PFSK-1 (cell line): Measurements from ENCODE around the gene BCAP29.

Source experiments
- FOXP2 ChIP-seq: optimal IDR thresholded peaks from 2 replicates; pipeline ENCODE3; 2011; ENCODE audit warnings: borderline replicate concordance, control low read depth, inconsistent platforms; ENCODE audit not compliant: insufficient read depth; ENCODE audit errors: extremely low read length, extremely low read depth
- POLR2AphosphoS5 ChIP-seq: IDR thresholded peaks from 2 replicates; pipeline ENCODE4 v1.6.1; 2012; ENCODE audit warnings: low read depth, mild to moderate bottlenecking, control low read depth, low read length, moderate library complexity
- REST ChIP-seq, 2 experiments: IDR thresholded peaks; 2 replicates each; pipeline versions ENCODE4 v1.6.1 to v1.8.0; 2011 to 2012; ENCODE audit warnings: low read depth in 2 of 2, low read length in 2 of 2, control low read depth in 1 of 2, inconsistent platforms in 1 of 2, mild to moderate bottlenecking in 1 of 2, moderate library complexity in 1 of 2; ENCODE audit not compliant: insufficient read depth in 1 of 2
- SIN3A ChIP-seq: IDR thresholded peaks from 2 replicates; pipeline ENCODE4 v1.6.1; 2012; ENCODE audit warnings: mild to moderate bottlenecking, low read length, moderate library complexity, borderline replicate concordance; ENCODE audit not compliant: insufficient read depth
- TAF1 ChIP-seq: IDR thresholded peaks from 2 replicates; pipeline ENCODE4 v1.6.1; 2012; ENCODE audit warnings: low read length, control low read depth, borderline replicate concordance; ENCODE audit not compliant: insufficient read depth

The BCAP29 gene

DNA sequence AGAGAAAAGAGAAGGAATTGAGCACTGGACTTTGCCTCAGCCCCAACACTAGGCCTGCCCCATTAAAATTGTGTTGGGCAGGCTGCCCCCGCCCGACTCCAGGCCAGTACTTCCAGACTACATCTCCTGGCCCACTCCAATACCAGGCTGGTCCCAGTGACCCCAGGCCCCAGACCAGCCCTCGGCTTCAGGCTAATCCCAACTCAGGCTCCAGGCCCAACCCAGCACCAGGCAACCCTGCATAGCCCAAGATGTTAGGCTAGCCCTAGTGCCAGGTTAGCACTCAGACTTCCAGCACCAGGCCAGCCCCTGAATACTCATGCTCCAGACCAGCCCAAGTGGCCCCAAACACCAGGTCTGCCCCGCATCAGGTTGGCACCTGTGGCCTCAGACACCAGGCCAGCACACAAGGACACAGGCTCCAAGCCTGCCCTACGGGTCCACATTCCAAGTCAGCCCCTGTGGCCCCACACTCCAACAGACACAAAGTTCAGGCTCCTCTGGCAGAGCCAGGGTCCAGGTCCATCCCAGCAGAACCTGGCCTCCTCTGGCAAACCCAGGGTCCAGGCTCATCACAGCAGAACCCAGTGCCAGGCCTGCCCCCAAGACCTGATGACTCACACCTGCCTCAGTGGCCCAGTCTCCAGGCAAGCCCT is 36.6 kb upstream of the BCAP29 start:
- TF ChIP-seq FOXP2 (no peak), REST (IDR thresholded peaks at IDR 0.05; ENCODE audit: insufficient read depth in 1 of 2, low read depth in 2 of 2, low read length in 2 of 2) (no peak), SIN3A (no peak), POLR2AphosphoS5 (no peak), TAF1 (no peak)

DNA sequence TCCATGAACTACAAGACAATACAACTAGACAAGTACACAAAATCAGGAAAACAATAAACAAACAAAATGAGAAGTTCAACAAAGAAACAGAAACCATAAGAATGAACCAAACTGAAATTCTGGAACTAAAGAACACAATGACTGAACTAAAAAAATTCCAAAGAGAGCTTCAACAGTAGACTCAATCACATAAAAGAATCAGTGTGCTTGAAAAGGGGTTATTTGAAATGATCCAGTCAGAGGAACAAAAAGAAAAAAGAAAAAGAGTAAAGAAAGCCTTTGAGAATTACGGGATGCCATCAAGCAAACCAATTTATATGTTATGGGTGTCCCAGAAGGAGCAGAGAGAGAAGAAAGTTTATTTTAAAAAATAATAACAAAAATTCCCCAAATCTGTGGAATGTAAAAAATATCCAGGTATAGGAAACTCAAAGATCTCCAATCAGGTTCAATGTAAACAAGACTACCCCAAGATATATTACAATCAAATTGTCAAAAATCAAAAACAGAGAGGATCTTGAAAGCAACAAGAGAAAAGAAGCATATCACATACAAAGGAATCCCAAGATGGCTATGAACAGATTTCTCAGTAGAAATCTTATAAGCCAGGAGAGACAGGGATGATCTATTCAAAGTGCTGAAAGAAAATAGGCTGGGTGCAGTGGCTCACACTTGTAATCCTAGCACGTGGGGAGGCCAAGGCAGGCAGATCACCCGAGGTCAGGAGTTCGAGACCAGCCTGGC is 35.0 kb upstream of the BCAP29 start:
- TF ChIP-seq FOXP2 (no peak), POLR2AphosphoS5 (no peak), TAF1 (no peak), SIN3A (no peak), REST (IDR thresholded peaks at IDR 0.05; ENCODE audit: insufficient read depth in 1 of 2, low read depth in 2 of 2, low read length in 2 of 2) (no peak)

GRCh38 chr7:107551936-107552335 is 28.1 kb upstream of the BCAP29 start:
- TF ChIP-seq TAF1 = no peak

GRCh38 chr7:107555893-107556292 is 24.2 kb upstream of the BCAP29 start:
- no peak for TF ChIP-seq SIN3A
- no peak for TF ChIP-seq REST (IDR thresholded peaks at IDR 0.05; ENCODE audit: insufficient read depth in 1 of 2, low read depth in 2 of 2, low read length in 2 of 2)
- no peak for TF ChIP-seq FOXP2
- no peak for TF ChIP-seq TAF1
- TF ChIP-seq POLR2AphosphoS5 = no peak

- no peak for TF ChIP-seq POLR2AphosphoS5
- TF ChIP-seq FOXP2 = no peak
- TF ChIP-seq REST (IDR thresholded peaks at IDR 0.05; ENCODE audit: insufficient read depth in 1 of 2, low read depth in 2 of 2, low read length in 2 of 2) = no peak
- no peak for TF ChIP-seq TAF1
Observed at GRCh38 chr7:107559864-107560263, 20.2 kb upstream of the BCAP29 start.
